22Rv1 (cell line): ENCODE measurements around the gene DNASE1L3.

Experiments used
- CTCF ChIP-seq: fragments of 450-650 bp; IDR thresholded peaks from 2 replicates; pipeline ENCODE4 v1.5.1; 2017; ENCODE audit warnings: mild to moderate bottlenecking
- ZFX ChIP-seq: fragments of 450-650 bp; IDR thresholded peaks from 2 replicates; pipeline ENCODE4 v1.6.1; 2017; ENCODE audit warnings: antibody characterized with exemption, borderline replicate concordance

GRCh38 chr3:58152225-58153015, 58.4 kb downstream of the DNASE1L3 start:
- no peak for TF ChIP-seq CTCF
- TF ChIP-seq ZFX, result no peak
